PC-9 (cell line): Measurements from ENCODE around the gene HPX. TPM values are rescaled to one million over a fixed set of nuclear protein-coding genes. Genes with fewer than 3 reads are reported as not detected.
A peak's percentile ranks its signal among the peaks of the same experiment; 100 is the strongest.

Experiments used
- BruUV-seq: library from RNA; stranded (reverse); fragments of 400-500 nt; replicated peaks from 2 replicates; lab custom pipeline; 2021; lab: Mats Ljungman, UMichigan
- CTCF ChIA-PET: fragments of 300-600 bp; sonication (Branson Sonifier 250); formaldehyde crosslinking; loops from one replicate; lab custom pipeline; 2022; ENCODE audit warnings: antibody characterized with exemption; lab: Charles Lee
- POLR2A ChIA-PET: fragments of 300-600 bp; sonication (Branson Sonifier 250); formaldehyde crosslinking; loops from one replicate; lab custom pipeline; 2022; ENCODE audit warnings: antibody characterized with exemption; ENCODE audit not compliant: unreplicated experiment; lab: Charles Lee
- DNase-seq, 2 experiments: peaks; one replicate each; pipeline versions ENCODE4 v3.0.0 to v3.0.0-alpha.2; 2015 to 2022; ENCODE audit warnings: mixed read lengths in 1 of 2
- H2AFZ ChIP-seq: fragments of 200-600 bp; sonication (generic); 2 replicates; pipeline ENCODE4 v1.8.1; 2017; ENCODE audit warnings: antibody characterized with exemption
- H3F3A ChIP-seq: fragments of 200-600 bp; sonication (generic); 2 replicates; pipeline ENCODE4 v1.8.1; 2017; ENCODE audit warnings: antibody characterized with exemption, mild to moderate bottlenecking, low read depth; ENCODE audit not compliant: insufficient read depth
- H3K27ac ChIP-seq: fragments of 200-600 bp; sonication (generic); 2 replicates; pipeline ENCODE4 v1.6.1; 2016; ENCODE audit warnings: mixed run types
- H3K27me3 ChIP-seq: fragments of 200-600 bp; sonication (generic); 2 replicates; pipeline ENCODE4 v1.6.1; 2016; ENCODE audit warnings: low read depth, mixed run types; ENCODE audit not compliant: insufficient read depth
- H3K36me3 ChIP-seq: fragments of 200-600 bp; sonication (generic); 2 replicates; pipeline ENCODE4 v1.6.1; 2016; ENCODE audit warnings: low read depth, mixed run types
- H3K4me1 ChIP-seq: fragments of 200-600 bp; sonication (generic); replicated peaks from 2 replicates; pipeline ENCODE4 v1.6.1; 2016; ENCODE audit warnings: mixed run types; ENCODE audit not compliant: insufficient read depth
- H3K4me2 ChIP-seq: fragments of 200-600 bp; sonication (generic); 2 replicates; pipeline ENCODE4 v1.6.1; 2017; ENCODE audit warnings: mixed run types
- H3K4me3 ChIP-seq: fragments of 200-600 bp; sonication (generic); 2 replicates; pipeline ENCODE4 v1.6.1; 2016; ENCODE audit warnings: mixed run types
- H3K79me2 ChIP-seq: fragments of 200-600 bp; sonication (generic); 2 replicates; pipeline ENCODE4 v1.6.1; 2017; ENCODE audit warnings: low read depth, mixed run types
- H3K9me2 ChIP-seq: fragments of 200-600 bp; sonication (generic); 2 replicates; pipeline ENCODE4 v1.8.1; 2017; ENCODE audit warnings: mild to moderate bottlenecking; ENCODE audit not compliant: insufficient read depth
- H3K9me3 ChIP-seq: fragments of 200-600 bp; sonication (generic); 2 replicates; pipeline ENCODE4 v1.8.1; 2016; ENCODE audit warnings: low read depth; ENCODE audit not compliant: insufficient read depth
- H4K20me1 ChIP-seq: fragments of 200-600 bp; sonication (generic); 2 replicates; pipeline ENCODE4 v1.8.1; 2017; ENCODE audit not compliant: insufficient read depth
- EZH2 ChIP-seq: fragments of 200-600 bp; sonication (generic); IDR thresholded peaks from 2 replicates; pipeline ENCODE4 v1.8.0; 2017; ENCODE audit warnings: antibody characterized with exemption, low read depth
- intact Hi-C: fragments of 100-400 bp; cut with micrococcal nuclease; formaldehyde crosslinking; loops from one replicate; pipeline ENCODE4 v1.10.0; 2022; ENCODE audit not compliant: unreplicated experiment
- total RNA-seq: library from RNA; stranded (reverse); gene quantifications from 2 replicates; pipeline ENCODE4 v1.2.3, GENCODE V29; 2021
- TF ChIP-seq, protein P1 (sequence below): fragments of 200-600 bp; sonication (generic); conservative IDR thresholded peaks from 2 replicates; pipeline ENCODE4 v1.6.1; 2017; ENCODE audit warnings: mixed run types, antibody characterized with exemption, mild to moderate bottlenecking, moderate library complexity

HPX gene
- total RNA-seq, 1 experiment from 2014 or later: 0.68 TPM

DNA sequence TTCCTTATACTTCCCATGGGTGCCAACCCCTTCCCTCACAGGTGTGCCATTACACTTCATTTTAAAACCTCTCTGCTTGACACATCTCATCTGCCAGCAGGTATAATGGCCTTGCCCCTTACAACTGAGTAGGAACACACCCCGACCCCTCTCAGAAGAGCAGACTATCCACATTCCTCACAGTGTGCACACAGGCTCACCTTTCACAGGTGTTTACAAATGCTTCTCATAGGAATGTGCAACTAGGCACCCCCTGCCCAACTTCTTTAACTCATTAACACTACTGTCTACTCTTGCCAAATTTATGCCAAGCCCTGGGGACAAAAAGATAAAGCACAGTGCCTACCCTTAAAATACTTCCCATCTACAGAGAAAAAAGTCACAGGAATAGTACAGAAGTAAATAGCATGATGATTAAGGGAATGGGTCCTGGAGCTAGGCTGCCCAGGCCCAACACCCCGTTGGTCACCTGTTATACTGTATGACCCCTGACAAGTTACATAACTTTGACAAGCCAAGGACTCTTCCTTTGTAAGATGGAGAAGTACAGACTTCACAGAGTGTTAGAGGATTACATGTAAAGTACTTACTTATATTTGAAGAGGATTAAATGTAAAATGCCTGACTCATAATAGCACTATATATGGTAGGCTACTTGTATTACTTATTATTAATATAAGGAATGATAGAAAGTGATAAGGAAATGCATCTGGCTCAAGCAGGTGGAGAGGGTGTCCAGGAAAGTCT is 17.7 kb upstream of the HPX start:
- no peaks in the 10 kb centered on the region for H3K9me3 ChIP-seq
- no peak overlapping the region for H3K27ac ChIP-seq
- ChIA-PET POLR2A (no interaction called here), CTCF (no interaction called here)
- H3K27me3 ChIP-seq: no peaks in the 10 kb centered on the region
- 0 out of 2 replicates have a peak overlapping the region, but pooled peaks have one; percentile 13 for H3K4me2 ChIP-seq
- H2AFZ ChIP-seq: no peak overlapping the region
- DNase-seq: peak; percentile 25 to 73
- peaks cover 5% of the 10 kb centered on the region; the same call in 1 of the 2 replicates for H3K4me1 ChIP-seq
- H3K79me2 ChIP-seq: no peaks in the 10 kb centered on the region
- no peak for TF ChIP-seq EZH2
- TF ChIP-seq, protein P1, sequence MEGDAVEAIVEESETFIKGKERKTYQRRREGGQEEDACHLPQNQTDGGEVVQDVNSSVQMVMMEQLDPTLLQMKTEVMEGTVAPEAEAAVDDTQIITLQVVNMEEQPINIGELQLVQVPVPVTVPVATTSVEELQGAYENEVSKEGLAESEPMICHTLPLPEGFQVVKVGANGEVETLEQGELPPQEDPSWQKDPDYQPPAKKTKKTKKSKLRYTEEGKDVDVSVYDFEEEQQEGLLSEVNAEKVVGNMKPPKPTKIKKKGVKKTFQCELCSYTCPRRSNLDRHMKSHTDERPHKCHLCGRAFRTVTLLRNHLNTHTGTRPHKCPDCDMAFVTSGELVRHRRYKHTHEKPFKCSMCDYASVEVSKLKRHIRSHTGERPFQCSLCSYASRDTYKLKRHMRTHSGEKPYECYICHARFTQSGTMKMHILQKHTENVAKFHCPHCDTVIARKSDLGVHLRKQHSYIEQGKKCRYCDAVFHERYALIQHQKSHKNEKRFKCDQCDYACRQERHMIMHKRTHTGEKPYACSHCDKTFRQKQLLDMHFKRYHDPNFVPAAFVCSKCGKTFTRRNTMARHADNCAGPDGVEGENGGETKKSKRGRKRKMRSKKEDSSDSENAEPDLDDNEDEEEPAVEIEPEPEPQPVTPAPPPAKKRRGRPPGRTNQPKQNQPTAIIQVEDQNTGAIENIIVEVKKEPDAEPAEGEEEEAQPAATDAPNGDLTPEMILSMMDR: no peak
- H3K9me2 ChIP-seq: no peaks in the 10 kb centered on the region
- no peaks in the 10 kb centered on the region for H3F3A ChIP-seq
- H4K20me1 ChIP-seq: no peaks in the 10 kb centered on the region
- H3K36me3 ChIP-seq: no peaks in the 10 kb centered on the region
- intact Hi-C loops: no loop called here
- no TSS peak for BruUV-seq
- no peak overlapping the region for H3K4me3 ChIP-seq

DNA sequence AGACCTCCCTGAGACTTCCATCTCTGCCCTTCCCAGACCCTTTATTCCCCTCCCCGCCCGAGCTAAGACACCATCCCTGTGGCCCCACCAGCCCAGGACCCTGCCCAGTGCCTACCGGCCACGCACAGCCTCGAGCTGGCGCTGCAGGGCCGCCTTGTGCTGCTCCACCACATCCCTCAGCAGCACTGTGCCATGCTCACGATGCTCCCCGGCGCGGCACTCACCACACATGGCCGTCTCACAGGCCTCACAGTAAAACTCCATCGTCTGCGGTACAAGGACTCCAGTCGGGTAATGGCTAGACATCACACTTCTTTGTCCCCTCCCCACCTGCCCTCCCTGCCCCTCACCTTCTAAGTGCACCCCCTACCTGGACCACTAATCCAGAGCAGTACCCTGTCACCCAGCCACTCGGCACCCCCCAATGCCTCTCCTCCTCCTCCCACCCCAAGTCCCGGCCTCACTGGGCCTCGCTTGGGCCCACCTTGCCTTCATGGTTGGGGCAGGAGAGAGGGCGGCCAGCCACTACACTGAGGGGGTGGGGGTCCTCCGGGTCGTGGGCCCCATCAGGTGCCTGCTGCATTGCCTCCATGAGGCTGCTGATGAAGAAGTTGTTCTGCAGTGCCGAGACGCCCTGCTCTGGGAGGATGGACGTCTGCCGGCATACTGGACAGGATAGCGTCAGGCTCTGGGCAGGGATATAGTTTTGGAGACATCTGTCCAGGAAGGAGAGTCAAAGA is 17.0 kb upstream of the HPX start:
- no peak for DNase-seq
- H3K36me3 ChIP-seq: no peaks in the 10 kb centered on the region
- H2AFZ ChIP-seq: no peak overlapping the region
- ChIA-PET POLR2A (no interaction called here), CTCF (no interaction called here)
- H3F3A ChIP-seq: no peaks in the 10 kb centered on the region
- no peak overlapping the region for H3K4me2 ChIP-seq
- H3K27ac ChIP-seq: no peak overlapping the region
- BruUV-seq: no TSS peak
- intact Hi-C loops: no loop called here
- H4K20me1 ChIP-seq: no peaks in the 10 kb centered on the region
- H3K9me2 ChIP-seq: no peaks in the 10 kb centered on the region
- H3K27me3 ChIP-seq: no peaks in the 10 kb centered on the region
- TF ChIP-seq, protein P1: no peak
- no peak for TF ChIP-seq EZH2
- no peak overlapping the region for H3K4me3 ChIP-seq
- no peaks in the 10 kb centered on the region for H3K9me3 ChIP-seq
- H3K79me2 ChIP-seq: no peaks in the 10 kb centered on the region
- peaks cover 5% of the 10 kb centered on the region; the same call in 1 of the 2 replicates for H3K4me1 ChIP-seq

DNA sequence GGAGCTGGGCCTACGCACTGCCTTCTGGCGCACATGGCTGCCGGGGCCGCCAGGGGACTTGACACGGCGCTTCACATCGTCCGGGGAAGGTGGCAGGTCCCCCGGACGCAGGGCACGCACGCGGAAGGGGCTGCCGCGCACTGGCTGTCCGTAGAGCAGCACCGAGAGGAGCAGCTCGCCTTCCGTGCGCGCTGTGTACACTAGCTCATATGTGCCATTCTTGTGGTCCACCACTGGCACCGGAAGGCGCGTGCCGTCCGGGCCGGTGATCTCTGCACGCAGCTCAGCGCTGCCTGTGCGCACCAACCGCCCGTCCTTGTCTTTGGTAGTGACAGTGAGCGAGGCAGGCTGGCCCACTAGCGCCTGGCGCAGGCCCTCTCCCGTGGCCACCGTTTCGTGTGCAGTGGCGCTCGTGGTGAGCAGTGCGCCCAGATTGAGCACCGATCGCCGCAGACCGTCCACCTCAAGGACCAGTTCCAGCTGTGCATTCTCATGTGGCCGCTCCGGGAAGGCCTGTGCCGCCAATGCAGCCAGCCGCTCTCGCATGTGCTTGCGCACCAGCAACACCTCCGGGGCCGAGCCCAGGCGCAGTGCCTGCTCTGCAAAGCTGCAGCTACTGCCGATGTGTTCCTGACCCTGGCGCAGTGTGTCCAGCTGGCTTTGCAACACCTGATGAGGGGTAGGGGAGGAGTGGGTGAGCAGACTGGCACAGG is 15.7 kb upstream of the HPX start:
- intact Hi-C loops: no loop called here
- POLR2A ChIA-PET: no interaction called here
- TF ChIP-seq, protein P1: no peak
- no peak for TF ChIP-seq EZH2

More for the DNA sequence above, 15.7 kb upstream of the HPX start:
- H3K9me3 ChIP-seq: no peaks in the 10 kb centered on the region
- no peak overlapping the region for H3K4me2 ChIP-seq
- H3K36me3 ChIP-seq: no peaks in the 10 kb centered on the region
- H3F3A ChIP-seq: no peaks in the 10 kb centered on the region
- no peak overlapping the region for H2AFZ ChIP-seq
- H3K27me3 ChIP-seq: no peaks in the 10 kb centered on the region
- H3K27ac ChIP-seq: no peak overlapping the region
- CTCF ChIA-PET: no interaction called here
- no peak overlapping the region for H3K4me3 ChIP-seq
- DNase-seq: no peak
- BruUV-seq: no TSS peak
- H4K20me1 ChIP-seq: no peaks in the 10 kb centered on the region
- no peaks in the 10 kb centered on the region for H3K79me2 ChIP-seq
- H3K9me2 ChIP-seq: no peaks in the 10 kb centered on the region
- H3K4me1 ChIP-seq: peaks cover 5% of the 10 kb centered on the region; the same call in 1 of the 2 replicates
